COLO668 (cell line): Measurements from ENCODE around the gene RABGAP1L.
A peak's percentile ranks its signal among the peaks of the same experiment; 100 is the strongest.
"Not testable (repeated sequence)": the region's sequence is repeated elsewhere in the genome, so short reads cannot be mapped to it uniquely, and the experiment has no call there.

Source experiments
- DNase-seq: peaks from one replicate; lab custom pipeline; 2025; ENCODE audit not compliant: unreplicated experiment; lab: John Stamatoyannopoulos, UW

The RABGAP1L gene

GRCh38 chr1:174159252-174160108 lies at the start of gene RABGAP1L:
RABGAP1L (plus strand) TSS chr1:174159520.
- DNase-seq, result peak; percentile 99

- DNase-seq, result no peak
Observed at GRCh38 chr1:174110053-174110452, 49.3 kb upstream of the RABGAP1L start.

- no peak for DNase-seq
Observed at GRCh38 chr1:174112489-174113162, 46.7 kb upstream of the RABGAP1L start.

GRCh38 chr1:174114106-174114505 lies 45.2 kb upstream of the RABGAP1L start:
- no peak for DNase-seq

DNA sequence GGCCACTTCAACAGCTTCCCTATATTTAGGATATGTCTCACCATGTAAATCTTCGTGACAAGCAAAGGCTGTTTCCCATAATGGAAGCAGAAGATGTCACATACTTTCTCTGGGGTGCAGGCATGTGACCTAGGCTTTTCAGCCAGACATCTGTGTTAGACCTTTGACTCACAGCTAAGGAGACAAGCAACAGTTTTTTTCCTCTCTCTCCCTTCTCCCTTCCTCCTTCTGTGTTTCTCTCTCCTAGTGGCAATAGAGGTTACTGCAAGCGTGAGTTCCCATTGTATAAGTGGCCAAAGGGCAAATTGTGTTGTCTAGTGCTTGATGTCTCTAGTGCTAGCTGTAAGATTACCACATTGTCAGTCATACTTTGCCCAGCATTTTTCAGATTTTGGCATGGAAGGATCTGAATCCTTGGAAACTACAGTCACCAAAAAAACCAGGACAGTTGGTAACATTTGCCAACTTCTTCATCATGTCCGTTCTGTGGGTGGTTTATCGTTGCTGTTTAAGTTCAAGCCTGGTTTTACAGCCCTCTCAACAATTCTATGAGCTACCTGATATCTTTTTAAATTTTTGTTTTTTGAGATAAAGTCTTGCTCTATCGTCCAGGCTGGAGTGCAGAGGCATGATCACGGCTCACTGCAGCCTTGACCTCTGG lies 44.4 kb upstream of the RABGAP1L start:
- peak; percentile 40 for DNase-seq

GRCh38 chr1:174116042-174116441 lies 43.3 kb upstream of the RABGAP1L start:
- no peak for DNase-seq

- no peak for DNase-seq
Observed at GRCh38 chr1:174118751-174119150, 40.6 kb upstream of the RABGAP1L start.

DNA sequence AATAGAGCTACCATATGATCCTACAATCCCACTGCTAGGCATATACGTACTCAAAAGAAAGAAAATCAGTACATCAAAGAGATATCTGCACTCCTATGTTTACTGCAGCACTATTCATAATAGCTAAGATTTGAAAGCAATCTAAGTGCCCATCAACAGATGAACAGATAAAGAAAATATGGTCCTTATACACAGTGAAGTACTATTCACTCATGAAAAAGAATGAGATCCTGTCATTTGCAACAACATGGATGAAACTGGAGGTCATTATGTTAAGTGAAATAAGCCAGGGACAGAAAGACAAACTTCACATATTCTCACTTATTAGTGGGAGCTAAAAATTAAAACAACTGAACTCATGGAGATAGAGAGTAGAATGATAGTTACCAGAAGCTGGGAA lies 37.0 kb upstream of the RABGAP1L start:
- not testable (repeated sequence) for DNase-seq

DNA sequence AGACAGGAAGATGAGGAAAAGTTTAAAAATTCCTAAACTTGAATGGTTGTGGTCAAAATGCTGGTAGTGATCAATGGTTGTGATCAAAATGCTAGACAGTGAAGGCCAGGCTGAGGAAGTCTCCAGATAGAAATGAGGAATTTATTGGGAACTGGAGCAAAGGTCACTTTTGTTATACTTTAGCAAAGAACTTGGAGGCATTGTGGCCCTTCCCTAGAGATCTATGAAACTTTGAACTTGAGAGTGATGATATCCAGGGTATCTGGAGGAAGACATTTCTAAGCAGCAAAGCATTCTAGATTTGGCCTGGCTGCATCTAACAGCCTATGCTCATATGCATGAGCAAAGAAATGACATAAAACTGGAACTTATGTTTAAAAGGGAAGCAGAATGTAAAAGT lies 35.5 kb upstream of the RABGAP1L start:
- DNase-seq, result no peak

- DNase-seq, result not testable (repeated sequence)
Observed at GRCh38 chr1:174127176-174127575, 32.1 kb upstream of the RABGAP1L start.

DNA sequence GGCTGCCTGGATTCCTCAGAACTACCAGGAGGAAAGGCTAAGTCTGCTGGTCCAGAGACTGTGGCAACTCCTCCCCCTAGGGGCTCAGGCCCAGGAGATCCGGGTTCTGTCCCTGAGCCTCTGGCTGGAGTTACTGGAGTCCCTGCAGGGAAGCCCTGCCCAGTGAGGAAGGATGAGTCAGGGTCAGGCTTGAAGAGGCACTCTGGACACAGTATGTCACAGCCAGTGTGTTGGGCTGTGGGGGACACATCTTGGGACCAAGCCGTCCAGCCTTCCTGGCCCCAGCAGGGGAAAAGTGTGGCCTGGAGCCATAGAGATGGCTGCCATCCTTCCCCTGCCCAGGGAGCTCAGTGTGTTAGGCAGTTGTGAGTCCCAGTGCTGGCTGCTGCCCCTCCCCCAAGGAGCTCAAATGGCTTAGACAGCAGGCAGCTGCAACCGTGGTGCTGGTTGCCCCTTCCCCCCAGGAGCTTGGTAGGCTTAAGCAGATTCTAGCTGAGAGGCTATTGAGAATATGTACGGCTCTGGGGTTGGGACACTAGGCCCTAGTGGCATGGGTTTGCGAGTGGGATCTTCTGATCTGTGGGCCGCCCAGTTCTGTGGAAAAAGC lies 28.2 kb upstream of the RABGAP1L start:
- no peak for DNase-seq

GRCh38 chr1:174134003-174134659 lies 25.2 kb upstream of the RABGAP1L start:
- DNase-seq, result no peak

DNA sequence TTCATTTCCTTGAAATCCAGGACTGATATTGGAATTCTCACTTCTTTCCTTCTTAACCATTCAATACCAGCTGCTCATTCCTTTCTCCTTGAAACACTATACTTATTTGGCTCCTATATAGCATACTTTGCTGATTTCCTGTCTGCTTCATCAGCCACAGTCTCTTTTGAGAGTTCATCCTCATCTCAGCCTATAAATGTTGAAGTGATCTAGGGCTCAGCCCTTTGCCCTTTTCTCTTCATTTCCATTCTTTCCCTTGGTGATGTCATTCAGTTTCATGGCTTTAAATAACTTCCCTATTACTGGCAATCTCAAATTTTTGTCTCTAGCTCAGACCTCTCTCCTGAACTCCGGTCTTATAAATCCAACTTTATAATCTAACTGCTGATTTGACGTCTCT lies 24.1 kb upstream of the RABGAP1L start:
- DNase-seq, result no peak

- no peak for DNase-seq
Observed at GRCh38 chr1:174136714-174137113, 22.6 kb upstream of the RABGAP1L start.

DNA sequence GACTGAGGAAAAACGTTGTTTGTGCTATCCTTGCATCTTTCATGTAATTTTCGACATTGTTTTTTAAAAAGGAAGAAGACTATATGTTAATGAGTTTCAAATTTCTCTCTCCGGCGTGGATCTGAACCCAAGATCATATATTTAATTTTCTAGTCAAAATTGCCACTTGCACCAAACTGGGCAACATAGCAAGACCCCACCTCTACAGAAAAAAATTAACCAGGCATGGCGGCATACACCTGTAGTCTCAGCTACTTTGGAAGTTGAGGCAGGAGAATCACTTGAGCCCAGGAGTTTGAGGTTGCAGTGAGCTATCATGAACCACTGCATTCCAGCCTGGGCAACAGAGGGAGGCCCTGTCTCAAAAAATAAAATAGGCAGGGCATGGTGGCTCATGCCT lies 16.5 kb upstream of the RABGAP1L start:
- no peak for DNase-seq

DNA sequence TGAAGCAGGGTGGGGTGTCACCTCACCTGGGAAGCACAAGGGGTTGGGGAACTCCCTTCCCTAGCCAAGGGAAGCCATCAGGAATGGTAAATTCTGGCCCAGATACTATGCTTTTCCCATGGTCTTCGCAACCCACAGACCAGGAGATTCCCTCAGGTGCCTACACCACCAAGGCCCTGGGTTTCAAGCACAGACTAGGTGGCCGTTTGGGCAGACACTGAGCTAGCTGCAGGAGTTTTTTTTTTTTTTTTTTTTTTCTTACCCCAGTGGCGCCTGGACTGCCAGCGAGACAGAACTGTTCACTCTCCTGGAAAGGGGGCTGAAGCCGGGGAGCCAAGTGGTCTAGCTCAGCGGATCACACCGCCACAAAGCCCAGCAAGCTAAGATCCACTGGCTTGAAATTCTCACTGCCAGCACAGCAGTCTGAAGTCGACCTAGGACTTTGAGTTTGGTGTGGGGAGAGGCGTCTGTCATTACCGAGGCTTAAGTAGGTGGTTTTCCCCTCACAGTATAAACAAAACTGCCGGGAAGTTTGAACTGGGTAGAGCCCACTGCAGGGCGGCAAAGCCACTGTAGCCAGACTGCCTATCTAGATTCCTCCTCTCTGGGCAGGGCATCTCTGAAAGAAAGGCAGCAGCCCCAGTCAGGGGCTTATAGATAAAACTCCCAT lies 15.5 kb upstream of the RABGAP1L start:
- DNase-seq, result peak; percentile 19

DNA sequence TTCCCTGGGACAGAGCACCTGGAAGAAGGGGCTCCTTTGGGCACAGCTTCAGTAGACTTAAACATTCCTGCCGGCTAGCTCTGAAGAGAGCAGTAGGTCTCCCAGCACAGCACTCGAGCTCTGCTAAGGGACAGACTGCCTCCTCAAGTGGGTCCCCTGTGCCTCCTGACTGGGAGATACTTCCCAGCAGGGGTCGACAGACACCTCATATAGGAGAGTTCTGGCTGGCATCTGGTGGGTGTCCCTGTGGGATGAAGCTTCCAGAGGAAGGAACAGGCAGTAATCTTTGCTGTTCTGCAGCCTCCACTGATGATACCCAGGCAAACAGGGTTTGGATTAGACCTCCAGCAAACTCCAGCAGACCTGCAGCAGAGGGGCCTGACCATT lies 14.9 kb upstream of the RABGAP1L start:
- not testable (repeated sequence) for DNase-seq

DNA sequence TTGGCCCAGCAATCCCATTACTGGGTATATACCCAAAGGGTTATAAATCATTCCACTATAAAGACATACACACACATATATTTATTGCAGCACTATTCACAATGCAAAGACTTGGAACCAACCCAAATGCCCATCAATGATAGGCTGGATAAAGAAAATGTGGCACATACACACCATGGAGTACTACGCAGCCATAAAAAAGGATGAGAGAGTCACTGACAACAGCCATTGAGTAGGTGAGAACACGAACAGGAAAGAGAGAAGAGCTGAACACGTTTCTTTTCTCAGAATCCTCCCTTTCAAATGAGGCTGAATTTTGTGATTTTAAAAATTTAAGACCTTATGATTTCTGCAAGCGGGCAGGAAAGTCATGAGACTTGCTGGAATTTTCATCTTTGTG lies 10.1 kb upstream of the RABGAP1L start:
- DNase-seq, result no peak

DNA sequence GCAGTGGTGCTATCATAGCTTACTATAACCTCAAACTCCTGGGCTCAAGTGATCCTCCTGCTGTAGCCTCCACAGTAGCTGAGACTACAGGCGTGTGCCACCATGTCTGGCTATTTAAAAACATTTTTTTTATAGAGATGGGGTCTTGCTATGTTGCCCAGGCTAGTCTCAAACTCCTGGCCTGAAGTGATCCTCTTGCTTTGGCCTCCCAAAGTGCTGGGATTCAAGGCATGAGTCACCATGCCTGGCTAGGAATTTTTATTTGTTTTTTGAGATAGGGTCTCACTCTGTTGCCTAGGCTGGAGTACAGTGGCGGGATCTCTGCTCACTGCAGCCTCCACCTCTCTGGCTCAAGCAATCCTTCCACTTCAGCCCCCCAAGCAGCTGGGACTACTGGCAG lies 8.8 kb upstream of the RABGAP1L start:
- DNase-seq, result no peak

- DNase-seq, result no peak
Observed at GRCh38 chr1:174152427-174152826, 6.9 kb upstream of the RABGAP1L start.
